Body of pancreas (tissue), 4 donors: Measurements from ENCODE around the gene ZNF747. TPM values are rescaled to one million over a fixed set of nuclear protein-coding genes. Genes with fewer than 3 reads are reported as not detected.

ENCODE experiments used
- ATAC-seq: fragments of 150-250 bp; one replicate; pipeline ENCODE4 v1.9.1; 2016
- DNase-seq, 4 donors: peaks; one replicate each; pipeline ENCODE4 v3.0.0-alpha.2; 2019
- H3K27ac ChIP-seq, 4 donors: fragments of 200-600 bp; sonication (generic); 1 replicate in 3 of 4; 2 replicates in 1 of 4; pipeline versions ENCODE4 v1.5.1 to v1.6.1; 2016 to 2019; ENCODE audit warnings: mild to moderate bottlenecking in 1 of 4, mixed read lengths in 1 of 4, moderate library complexity in 1 of 4
- H3K27me3 ChIP-seq, 2 donors: fragments of 200-600 bp; sonication (generic); one replicate each; pipeline ENCODE4 v1.6.0; 2016; ENCODE audit warnings: mild to moderate bottlenecking in 1 of 2
- H3K36me3 ChIP-seq, 2 donors: fragments of 200-600 bp; sonication (generic); replicated peaks in 1 of 2; 2 replicates each; pipeline ENCODE4 v1.5.1; 2016; ENCODE audit warnings: low read depth in 2 of 2; ENCODE audit not compliant: insufficient read depth in 1 of 2
- H3K4me1 ChIP-seq: fragments of 200-600 bp; sonication (generic); one replicate; pipeline ENCODE4 v1.6.0; 2016
- H3K4me3 ChIP-seq, 2 donors: fragments of 200-600 bp; sonication (generic); 1 replicate in 1 of 2; 2 replicates in 1 of 2; pipeline ENCODE4 v1.5.1; 2016 to 2019
- H3K9me3 ChIP-seq, 3 donors: fragments of 200-600 bp; sonication (generic); 1 replicate in 2 of 3; 2 replicates in 1 of 3; pipeline ENCODE4 v1.5.1; 2016
- CTCF ChIP-seq, 7 experiments: fragments of 450-650 bp in 4 of 7; fragments of 200-600 bp in 3 of 7; sonication (generic) in 3 of 7; IDR thresholded peaks; one replicate each; pipeline ENCODE4 v1.5.1; 2016 to 2019; ENCODE audit warnings: antibody characterized with exemption in 7 of 7
- POLR2A ChIP-seq, 3 donors: fragments of 450-650 bp; IDR thresholded peaks; one replicate each; pipeline ENCODE4 v1.6.1; 2016; ENCODE audit warnings: antibody characterized with exemption in 3 of 3, mild to moderate bottlenecking in 2 of 3
- WGBS, 2 donors: methylation state at CpG; one replicate each; pipeline ENCODE4 v1.1.5; 2017; 5-methylcytosine and 5-hydroxymethylcytosine counted together
- intact Hi-C: fragments of 100-400 bp; cut with DNase I; formaldehyde crosslinking; loops from one replicate; pipeline ENCODE4 v1.15.1; 2023
- microRNA-seq, 2 donors: library from miRNA; unstranded; fragments of <30 nt; microRNA quantifications; one replicate each; pipeline ENCODE4, GENCODE V29; 2016; ENCODE audit warnings: borderline number of aligned reads in 2 of 2, borderline replicate concordance in 2 of 2
- small RNA-seq: library from RNA; depleted of rRNA; stranded (forward); fragments of <200 nt; gene quantifications from one replicate; pipeline ENCODE3, GENCODE V24; 2016
- total RNA-seq, 2 donors: library from RNA; depleted of rRNA; stranded (reverse); fragments of >200 nt; gene quantifications; one replicate each; pipeline ENCODE4 v1.1.0, GENCODE V29; 2016

Gene ZNF747
- total RNA-seq, 2 donors from 2014 or later = 10.2 to 11.4 TPM

- TF ChIP-seq POLR2A (IDR thresholded peaks at IDR 0.05) = no peak
- TF ChIP-seq CTCF (IDR thresholded peaks at IDR 0.05) = no peak
- WGBS, 2 donors = 67 to 72% methylated on average over 5 of the region's 5 CpGs
- no peak for DNase-seq
- Histone ChIP-seq H3K4me1 (no peaks in the 10 kb centered on the region), H3K27ac (no peak overlapping the region), H3K9me3 (no peaks in the 10 kb centered on the region), H3K36me3 (no peaks in the 10 kb centered on the region), H3K4me3 (no peak overlapping the region), H3K27me3 (no peaks in the 10 kb centered on the region)
- intact Hi-C loops = no loop called here
- no peak for ATAC-seq
Observed at GRCh38 chr16:30481381-30481780, 53.3 kb downstream of the ZNF747 start.

Small RNA genes lying within 50 kb of the gene (microRNA-seq; reads per million reads assigned to microRNA genes)
- gene MIR4518 = 0 reads per million in 2 donors

Small RNA genes lying within 50 kb of the gene (small RNA-seq; reads per million reads assigned to genes)
- gene MIR4518 (not detected), gene RNU7-61P (not detected)

Other genes with a start within 250 kb of the ZNF747 start
- gene CD2BP2, start 179.6 kb downstream of the ZNF747 start, total RNA-seq = 10 to 100 TPM; 19.8 to 20.2 TPM
- gene TBC1D10B, start 164.4 kb downstream of the ZNF747 start, total RNA-seq = 10 to 100 TPM; 17.9 to 22.1 TPM
- not detected for gene MYL11, start 160.1 kb downstream of the ZNF747 start, total RNA-seq
- under 1 TPM; 0.26 to 0.33 TPM for gene SEPTIN1, start 152.3 kb downstream of the ZNF747 start, total RNA-seq
- 10 to 100 TPM in 1 of 2 donors, 1 to 10 TPM in 1; 9.3 to 12.2 TPM for gene ZNF48, start 139.4 kb downstream of the ZNF747 start, total RNA-seq
- 10 to 100 TPM; 16.6 to 18.8 TPM for gene ZNF771, start 127.3 kb downstream of the ZNF747 start, total RNA-seq
- 10 to 100 TPM in 1 of 2 donors, 1 to 10 TPM in 1; 3.3 to 15.0 TPM for gene DCTPP1, start 104.8 kb downstream of the ZNF747 start, total RNA-seq
- gene SEPHS2, start 89.0 kb downstream of the ZNF747 start, total RNA-seq = 10 to 100 TPM; 28.0 to 29.6 TPM
- gene ITGAL, start 62.1 kb downstream of the ZNF747 start, total RNA-seq = 1 to 10 TPM; 1.3 to 9.2 TPM
- gene ZNF768, start 8.3 kb downstream of the ZNF747 start, total RNA-seq = 10 to 100 TPM; 17.8 to 24.1 TPM
- gene ZNF764, start 23.5 kb upstream of the ZNF747 start, total RNA-seq = 10 to 100 TPM in 1 of 2 donors, 1 to 10 TPM in 1; 8.3 to 23.7 TPM
- 10 to 100 TPM; 19.2 to 27.4 TPM for gene ZNF688, start 36.9 kb upstream of the ZNF747 start, total RNA-seq
- gene ZNF785, start 50.8 kb upstream of the ZNF747 start, total RNA-seq = 10 to 100 TPM; 10.9 to 16.1 TPM
- 1 to 10 TPM; 4.6 to 7.0 TPM for gene ZNF689, start 75.5 kb upstream of the ZNF747 start, total RNA-seq
- 10 to 100 TPM; 20.5 to 65.6 TPM for gene PRR14, start 116.1 kb upstream of the ZNF747 start, total RNA-seq
- 10 to 100 TPM; 20.8 to 76.8 TPM for gene FBRS, start 123.6 kb upstream of the ZNF747 start, total RNA-seq
- gene SRCAP, start 164.3 kb upstream of the ZNF747 start, total RNA-seq = 10 to 100 TPM; 27.5 to 30.0 TPM
- 10 to 100 TPM; 17.6 to 24.7 TPM for gene PHKG2, start 213.6 kb upstream of the ZNF747 start, total RNA-seq
- gene CFAP119, start 227.2 kb upstream of the ZNF747 start, total RNA-seq = 10 to 100 TPM in 1 of 2 donors, 1 to 10 TPM in 1; 1.6 to 28.0 TPM
- 10 to 100 TPM; 44.9 to 79.8 TPM for gene RNF40, start 227.5 kb upstream of the ZNF747 start, total RNA-seq